Measurements from ENCODE around the gene PHF23.

GRCh38 chr17:7204828-7205461 lies 34.3 kb downstream of the PHF23 start:
- no peak for TF ChIP-seq POLR2A (IDR thresholded peaks at IDR 0.05)
- TF ChIP-seq CTCF (IDR thresholded peaks at IDR 0.05) = no peak

All from thyroid gland (tissue), 4 donors.